Activated CD4-positive, alpha-beta T cell treated with anti-CD3 and anti-CD28 coated beads for 4 hours (primary cell): Measurements from ENCODE around the gene BDKRB1.

Experiments used
- DNase-seq, 2 donors: peaks; one replicate each; pipeline ENCODE4 v3.0.0-alpha.2; 2020

BDKRB1 gene

GRCh38 chr14:96285667-96286066, 29.7 kb downstream of the BDKRB1 start:
- no peak for DNase-seq

GRCh38 chr14:96286251-96286650, 30.2 kb downstream of the BDKRB1 start:
- DNase-seq = no peak

GRCh38 chr14:96287856-96288255, 31.8 kb downstream of the BDKRB1 start:
- DNase-seq = no peak

GRCh38 chr14:96294246-96294645, 38.2 kb downstream of the BDKRB1 start:
- no peak for DNase-seq

GRCh38 chr14:96297000-96297399, 41.0 kb downstream of the BDKRB1 start:
- DNase-seq = no peak

- DNase-seq = no peak
Observed at GRCh38 chr14:96297997-96298515, 42.0 kb downstream of the BDKRB1 start.

GRCh38 chr14:96299441-96299840, 43.4 kb downstream of the BDKRB1 start:
- DNase-seq = no peak

- DNase-seq = no peak
Observed at GRCh38 chr14:96303981-96304380, 48.0 kb downstream of the BDKRB1 start.

GRCh38 chr14:96304956-96305355, 48.9 kb downstream of the BDKRB1 start:
- DNase-seq = no peak

GRCh38 chr14:96307434-96307833, 51.4 kb downstream of the BDKRB1 start:
- DNase-seq = no peak

GRCh38 chr14:96309133-96309895, 53.3 kb downstream of the BDKRB1 start:
- DNase-seq = no peak

- DNase-seq = no peak
Observed at GRCh38 chr14:96309896-96310330, 53.9 kb downstream of the BDKRB1 start.

- no peak for DNase-seq
Observed at GRCh38 chr14:96310906-96311305, 54.9 kb downstream of the BDKRB1 start.
